Neural crest cell (in vitro differentiated cells): ENCODE data around the gene LONP2. TPM values are rescaled to one million over a fixed set of nuclear protein-coding genes. Genes with fewer than 3 reads are reported as not detected.
"Not testable (repeated sequence)": the region's sequence is repeated elsewhere in the genome, so short reads cannot be mapped to it uniquely, and the experiment has no call there.

ENCODE experiments used
- DNase-seq: peaks from one replicate; pipeline ENCODE4 v3.0.0; 2021; ENCODE audit warnings: low read depth, mixed read lengths, low spot score
- H3K27ac Mint-ChIP-seq: one replicate; pipeline ENCODE4 v1.8.0; 2021; ENCODE audit warnings: mild to moderate bottlenecking, mixed read lengths; ENCODE audit not compliant: unreplicated experiment
- H3K27me3 Mint-ChIP-seq: 2 replicates; pipeline ENCODE4 v1.8.0; 2021; ENCODE audit warnings: low read depth, mild to moderate bottlenecking, mixed read lengths
- H3K36me3 Mint-ChIP-seq: 2 replicates; pipeline ENCODE4 v1.8.0; 2021; ENCODE audit warnings: low read depth, mild to moderate bottlenecking, mixed read lengths
- H3K4me1 Mint-ChIP-seq: 2 replicates; pipeline ENCODE4 v1.8.0; 2021; ENCODE audit warnings: mixed read lengths
- H3K4me3 Mint-ChIP-seq: one replicate; pipeline ENCODE4 v1.8.0; 2021; ENCODE audit warnings: mild to moderate bottlenecking, mixed read lengths
- H3K9me3 Mint-ChIP-seq: 2 replicates; pipeline ENCODE4 v1.8.0; 2021; ENCODE audit warnings: mixed read lengths
- total RNA-seq: library from RNA; stranded (reverse); gene quantifications from 2 replicates; pipeline ENCODE4 v1.2.1, GENCODE V29; 2021
- TF ChIP-seq, protein P1 (sequence below): fragments of 200-600 bp; sonication (generic); conservative IDR thresholded peaks from 2 replicates; pipeline ENCODE4 v1.5.0; 2021; ENCODE audit warnings: antibody characterized with exemption, mild to moderate bottlenecking

The LONP2 gene
- total RNA-seq, 1 donor from 2014 or later, result 42.4 TPM

GRCh38 chr16:48352648-48353390, 108.7 kb downstream of the LONP2 start:
- TF ChIP-seq, protein P1, sequence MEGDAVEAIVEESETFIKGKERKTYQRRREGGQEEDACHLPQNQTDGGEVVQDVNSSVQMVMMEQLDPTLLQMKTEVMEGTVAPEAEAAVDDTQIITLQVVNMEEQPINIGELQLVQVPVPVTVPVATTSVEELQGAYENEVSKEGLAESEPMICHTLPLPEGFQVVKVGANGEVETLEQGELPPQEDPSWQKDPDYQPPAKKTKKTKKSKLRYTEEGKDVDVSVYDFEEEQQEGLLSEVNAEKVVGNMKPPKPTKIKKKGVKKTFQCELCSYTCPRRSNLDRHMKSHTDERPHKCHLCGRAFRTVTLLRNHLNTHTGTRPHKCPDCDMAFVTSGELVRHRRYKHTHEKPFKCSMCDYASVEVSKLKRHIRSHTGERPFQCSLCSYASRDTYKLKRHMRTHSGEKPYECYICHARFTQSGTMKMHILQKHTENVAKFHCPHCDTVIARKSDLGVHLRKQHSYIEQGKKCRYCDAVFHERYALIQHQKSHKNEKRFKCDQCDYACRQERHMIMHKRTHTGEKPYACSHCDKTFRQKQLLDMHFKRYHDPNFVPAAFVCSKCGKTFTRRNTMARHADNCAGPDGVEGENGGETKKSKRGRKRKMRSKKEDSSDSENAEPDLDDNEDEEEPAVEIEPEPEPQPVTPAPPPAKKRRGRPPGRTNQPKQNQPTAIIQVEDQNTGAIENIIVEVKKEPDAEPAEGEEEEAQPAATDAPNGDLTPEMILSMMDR, result no peak

GRCh38 chr16:48353565-48354163, 109.6 kb downstream of the LONP2 start:
- H3K4me1 Mint-ChIP-seq, result peaks cover 13% of the 10 kb centered on the region
- H3K27me3 Mint-ChIP-seq, result peaks cover 2% of the 10 kb centered on the region
- TF ChIP-seq, protein P1, result peak; percentile 85
- peaks cover 25% of the 10 kb centered on the region for H3K36me3 Mint-ChIP-seq
- H3K4me3 Mint-ChIP-seq, result peak overlapping the region; percentile 35
- H3K9me3 Mint-ChIP-seq, result peaks cover 3% of the 10 kb centered on the region
- no peak overlapping the region for H3K27ac Mint-ChIP-seq
- DNase-seq, result peak; percentile 44

More at GRCh38 chr16:48352648-48353390, 108.7 kb downstream of the LONP2 start:
- Mint-ChIP-seq H3K9me3 (peaks cover 3% of the 10 kb centered on the region), H3K4me3 (no peak overlapping the region), H3K4me1 (peaks cover 13% of the 10 kb centered on the region), H3K27ac (no peak overlapping the region), H3K36me3 (peaks cover 24% of the 10 kb centered on the region), H3K27me3 (peaks cover 2% of the 10 kb centered on the region)
- no peak for DNase-seq

- not testable (repeated sequence) for H3K9me3 Mint-ChIP-seq, H3K27ac Mint-ChIP-seq, H3K4me3 Mint-ChIP-seq, H3K27me3 Mint-ChIP-seq, DNase-seq
- H3K4me1 Mint-ChIP-seq, result peaks cover 13% of the 10 kb centered on the region
- peaks cover 25% of the 10 kb centered on the region for H3K36me3 Mint-ChIP-seq
These were observed 110.3 kb downstream of the LONP2 start for GRCh38 chr16:48354385-48354784.

DNA sequence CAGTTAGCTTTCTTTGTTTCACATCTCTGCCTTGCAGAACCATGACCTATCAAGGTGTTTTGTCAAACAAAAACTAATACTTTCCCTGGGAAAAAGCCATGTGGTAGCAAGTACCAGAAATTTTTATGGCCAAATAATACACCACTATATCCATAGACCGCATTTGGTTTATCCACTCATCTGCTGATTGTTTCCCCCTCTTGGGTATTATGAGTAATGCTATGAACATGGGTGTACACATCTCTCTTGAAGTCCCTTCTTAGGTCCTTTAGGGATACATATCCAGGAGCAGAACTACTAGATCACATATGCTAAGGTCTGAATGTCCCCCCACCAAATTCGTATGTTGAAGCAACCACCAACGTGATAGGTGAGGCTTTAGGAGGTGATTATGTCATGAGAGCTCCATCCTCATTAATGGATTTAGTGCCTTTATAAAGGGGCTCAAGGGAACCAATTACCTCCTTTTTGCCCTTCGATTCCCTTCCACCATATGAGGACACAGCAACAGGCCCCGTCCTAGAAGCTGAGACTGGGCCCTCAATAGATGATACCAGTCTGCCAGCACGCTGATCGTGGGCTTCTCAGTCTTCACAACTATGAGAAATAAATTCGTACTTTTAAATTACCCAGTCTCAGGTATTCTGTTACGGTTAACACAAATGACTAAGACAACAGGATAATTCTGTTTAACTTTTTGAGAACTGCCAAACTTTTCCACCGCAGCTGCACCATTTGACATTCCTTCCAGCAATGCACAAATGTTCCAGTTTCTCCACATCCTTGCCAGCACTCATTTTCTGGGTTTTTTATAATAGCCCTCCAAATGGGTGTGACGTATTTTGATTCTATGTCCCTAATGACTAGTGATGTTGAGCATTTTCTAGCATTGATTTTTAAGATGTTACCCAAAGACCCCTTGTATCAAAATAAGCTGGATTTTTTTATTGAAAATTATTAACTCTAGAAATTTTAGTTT, 111.1 kb downstream of the LONP2 start:
- no peak for DNase-seq
- H3K4me3 Mint-ChIP-seq, result no peak overlapping the region
- TF ChIP-seq, protein P1, result no peak
- peaks cover 2% of the 10 kb centered on the region for H3K27me3 Mint-ChIP-seq
- H3K9me3 Mint-ChIP-seq, result peaks cover 3% of the 10 kb centered on the region
- peaks cover 13% of the 10 kb centered on the region for H3K4me1 Mint-ChIP-seq
- H3K27ac Mint-ChIP-seq, result no peak overlapping the region
- H3K36me3 Mint-ChIP-seq, result peaks cover 25% of the 10 kb centered on the region

GRCh38 chr16:48356633-48357376, 112.7 kb downstream of the LONP2 start:
- no peak overlapping the region for H3K27ac Mint-ChIP-seq
- TF ChIP-seq, protein P1, result no peak
- H3K4me3 Mint-ChIP-seq, result no peak overlapping the region
- H3K27me3 Mint-ChIP-seq, result peaks cover 2% of the 10 kb centered on the region
- peaks cover 17% of the 10 kb centered on the region for H3K4me1 Mint-ChIP-seq
- DNase-seq, result no peak
- H3K9me3 Mint-ChIP-seq, result peaks cover 3% of the 10 kb centered on the region
- H3K36me3 Mint-ChIP-seq, result peaks cover 20% of the 10 kb centered on the region
